ENCODE measurements around the gene TIMELESS.

Gene TIMELESS

GRCh38 chr12:56490360-56490759, 41.1 kb upstream of the TIMELESS start:
- no peak for DNase-seq
- Histone ChIP-seq H4K20me1 (ENCODE audit: insufficient read depth, low read length) (no peaks in the 10 kb centered on the region), H3K9ac (ENCODE audit: low read length) (no peak overlapping the region), H3K4me3 (ENCODE audit: low read length) (no peak overlapping the region), H3K36me3 (replicated peaks; ENCODE audit: insufficient read depth, low read length) (no peaks in the 10 kb centered on the region), H3K4me2 (ENCODE audit: low read depth, low read length) (no peak overlapping the region), H3K9me3 (replicated peaks; ENCODE audit: insufficient read depth, low read length) (no peaks in the 10 kb centered on the region), H3K9me2 (replicated peaks; ENCODE audit: insufficient read depth, low read length) (no peaks in the 10 kb centered on the region), H3K79me2 (ENCODE audit: low read length) (no peaks in the 10 kb centered on the region), H3K27ac (ENCODE audit: low read length) (no peak overlapping the region), H3K4me1 (ENCODE audit: low read length) (peaks cover 6% of the 10 kb centered on the region; the same call in 1 of the 2 replicates), H3F3A (ENCODE audit: insufficient read depth, low read length) (no peaks in the 10 kb centered on the region), H2AFZ (ENCODE audit: low read length) (no peak overlapping the region), H3K27me3 (replicated peaks; ENCODE audit: insufficient read depth, low read length) (no peaks in the 10 kb centered on the region)
- no peak for TF ChIP-seq EZH2 (optimal IDR thresholded peaks at IDR 0.05; ENCODE audit: low read depth, low read length)
- TF ChIP-seq, protein P1, sequence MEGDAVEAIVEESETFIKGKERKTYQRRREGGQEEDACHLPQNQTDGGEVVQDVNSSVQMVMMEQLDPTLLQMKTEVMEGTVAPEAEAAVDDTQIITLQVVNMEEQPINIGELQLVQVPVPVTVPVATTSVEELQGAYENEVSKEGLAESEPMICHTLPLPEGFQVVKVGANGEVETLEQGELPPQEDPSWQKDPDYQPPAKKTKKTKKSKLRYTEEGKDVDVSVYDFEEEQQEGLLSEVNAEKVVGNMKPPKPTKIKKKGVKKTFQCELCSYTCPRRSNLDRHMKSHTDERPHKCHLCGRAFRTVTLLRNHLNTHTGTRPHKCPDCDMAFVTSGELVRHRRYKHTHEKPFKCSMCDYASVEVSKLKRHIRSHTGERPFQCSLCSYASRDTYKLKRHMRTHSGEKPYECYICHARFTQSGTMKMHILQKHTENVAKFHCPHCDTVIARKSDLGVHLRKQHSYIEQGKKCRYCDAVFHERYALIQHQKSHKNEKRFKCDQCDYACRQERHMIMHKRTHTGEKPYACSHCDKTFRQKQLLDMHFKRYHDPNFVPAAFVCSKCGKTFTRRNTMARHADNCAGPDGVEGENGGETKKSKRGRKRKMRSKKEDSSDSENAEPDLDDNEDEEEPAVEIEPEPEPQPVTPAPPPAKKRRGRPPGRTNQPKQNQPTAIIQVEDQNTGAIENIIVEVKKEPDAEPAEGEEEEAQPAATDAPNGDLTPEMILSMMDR (IDR thresholded peaks at IDR 0.05; ENCODE audit: low read length), result no peak
- no peak for TF ChIP-seq EZH2phosphoT487 (IDR thresholded peaks at IDR 0.05; ENCODE audit: low read length)

DNA sequence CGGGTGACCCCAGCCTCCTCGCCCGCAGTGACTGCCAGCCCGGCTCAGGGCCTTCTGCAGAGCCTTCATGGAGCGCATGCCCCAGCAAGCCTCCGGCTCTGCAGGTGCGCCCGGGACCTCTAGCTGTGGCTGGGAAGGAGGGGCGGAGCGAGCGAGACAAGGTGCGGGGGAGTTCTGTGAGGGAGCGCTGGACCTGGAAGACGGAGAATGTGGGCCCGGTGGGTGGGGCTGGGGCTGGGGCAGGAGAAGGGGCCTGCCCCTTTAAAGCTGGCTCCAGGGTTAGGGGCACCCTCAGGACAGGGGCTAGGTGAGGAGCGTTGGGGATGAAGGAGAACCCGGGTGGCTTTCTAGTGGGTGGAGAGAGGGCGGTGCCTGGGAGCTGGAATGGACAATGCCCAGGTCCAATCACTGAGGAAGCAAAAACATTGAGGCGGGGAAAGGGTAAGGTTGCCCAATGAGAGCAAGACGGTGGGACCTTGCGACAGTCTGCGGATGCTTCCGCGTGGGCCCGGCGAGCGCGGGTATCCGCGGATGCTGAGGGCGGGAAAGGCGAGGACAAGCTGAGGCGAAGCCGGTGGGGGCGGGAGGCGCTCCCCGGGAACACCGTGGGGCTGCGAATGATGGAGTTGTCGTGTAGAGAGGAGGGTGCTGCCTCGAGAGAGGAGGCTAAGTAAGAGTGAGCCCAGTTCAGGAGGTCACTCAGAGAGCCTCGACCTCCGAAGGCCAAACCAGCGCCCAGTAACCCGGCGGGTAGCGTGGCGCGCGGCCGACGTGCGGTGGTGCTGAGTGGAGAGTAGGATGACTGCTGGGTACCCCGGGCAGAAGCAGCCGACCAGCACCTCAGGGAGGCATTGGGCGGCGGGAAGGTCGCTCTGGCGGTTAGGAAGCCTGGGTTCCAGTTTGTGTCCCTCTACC, 39.1 kb upstream of the TIMELESS start, which contains the start of gene GLS2:
GLS2 (minus strand) TSS at position 121 of the 915 bp plus-strand sequence; CDS start at position 78, 43 bp downstream.
- H3K36me3 ChIP-seq (replicated peaks; ENCODE audit: insufficient read depth, low read length), result no peaks in the 10 kb centered on the region
- peak within 1 kb of the TSS; percentile 98 for H3K4me2 ChIP-seq (ENCODE audit: low read depth, low read length)
- H3K27ac ChIP-seq (ENCODE audit: low read length), result no peak within 1 kb of the TSS
- no peaks in the 10 kb centered on the region for H3F3A ChIP-seq (ENCODE audit: insufficient read depth, low read length)
- no peaks in the 10 kb centered on the region for H4K20me1 ChIP-seq (ENCODE audit: insufficient read depth, low read length)
- no peaks in the 10 kb centered on the region for H3K9me3 ChIP-seq (replicated peaks; ENCODE audit: insufficient read depth, low read length)
- peak within 1 kb of the TSS; percentile 77 for H3K4me3 ChIP-seq (ENCODE audit: low read length)
- H3K27me3 ChIP-seq (replicated peaks; ENCODE audit: insufficient read depth, low read length), result no peaks in the 10 kb centered on the region
- peaks cover 6% of the 10 kb centered on the region; the same call in 1 of the 2 replicates for H3K4me1 ChIP-seq (ENCODE audit: low read length)
- peak; percentile 80 for DNase-seq
- H3K9me2 ChIP-seq (replicated peaks; ENCODE audit: insufficient read depth, low read length), result no peaks in the 10 kb centered on the region
- H3K9ac ChIP-seq (ENCODE audit: low read length), result peak within 1 kb of the TSS; percentile 49; the same call in 1 of the 2 replicates
- TF ChIP-seq EZH2phosphoT487 (IDR thresholded peaks at IDR 0.05; ENCODE audit: low read length) (no peak), EZH2 (optimal IDR thresholded peaks at IDR 0.05; ENCODE audit: low read depth, low read length) (no peak)
- TF ChIP-seq, protein P1 (IDR thresholded peaks at IDR 0.05; ENCODE audit: low read length), result no peak
- H3K79me2 ChIP-seq (ENCODE audit: low read length), result no peaks in the 10 kb centered on the region
- H2AFZ ChIP-seq (ENCODE audit: low read length), result peak within 1 kb of the TSS; percentile 87

DNA sequence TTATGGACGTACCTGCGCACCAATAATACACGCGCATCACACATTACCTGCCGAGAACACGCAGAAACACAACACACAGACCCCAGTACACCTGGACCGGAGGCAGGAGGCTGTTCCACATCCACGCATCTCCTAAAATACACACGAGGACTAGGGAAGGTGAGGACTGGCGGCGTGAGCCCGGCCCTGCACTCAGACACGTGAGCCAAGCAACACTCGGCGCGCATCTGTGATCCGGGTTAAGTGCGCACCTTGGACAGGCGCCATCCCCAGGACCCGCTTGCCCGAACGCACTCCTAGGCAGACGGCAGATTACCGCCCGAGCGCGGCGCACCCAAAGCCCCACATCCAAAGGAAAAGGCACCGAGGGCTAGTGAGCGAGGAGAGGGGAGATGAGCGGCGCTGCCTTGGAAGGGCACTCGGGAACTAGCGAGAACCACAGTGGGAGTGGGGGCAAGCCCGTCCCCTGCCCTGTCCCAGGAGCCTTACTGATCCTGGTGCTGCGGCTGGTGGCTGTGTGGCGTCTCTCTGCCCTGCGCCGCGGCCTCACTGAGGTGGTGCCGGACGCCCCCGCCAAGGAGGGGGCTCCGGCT, 38.3 kb upstream of the TIMELESS start:
- H3K9ac ChIP-seq (ENCODE audit: low read length), result peak overlapping the region; percentile 49; the same call in 1 of the 2 replicates
- H3K27ac ChIP-seq (ENCODE audit: low read length), result no peak overlapping the region

More for the DNA sequence above, 38.3 kb upstream of the TIMELESS start:
- H3K4me3 ChIP-seq (ENCODE audit: low read length), result peak overlapping the region; percentile 77
- H3K4me1 ChIP-seq (ENCODE audit: low read length), result peaks cover 6% of the 10 kb centered on the region; the same call in 1 of the 2 replicates
- peak overlapping the region; percentile 87 for H2AFZ ChIP-seq (ENCODE audit: low read length)
- H3K4me2 ChIP-seq (ENCODE audit: low read depth, low read length), result peak overlapping the region; percentile 98
- H3K79me2 ChIP-seq (ENCODE audit: low read length), result no peaks in the 10 kb centered on the region
- peak; percentile 39 for DNase-seq
- H4K20me1 ChIP-seq (ENCODE audit: insufficient read depth, low read length), result no peaks in the 10 kb centered on the region
- no peaks in the 10 kb centered on the region for H3K36me3 ChIP-seq (replicated peaks; ENCODE audit: insufficient read depth, low read length)
- no peaks in the 10 kb centered on the region for H3K27me3 ChIP-seq (replicated peaks; ENCODE audit: insufficient read depth, low read length)
- H3F3A ChIP-seq (ENCODE audit: insufficient read depth, low read length), result no peaks in the 10 kb centered on the region
- H3K9me3 ChIP-seq (replicated peaks; ENCODE audit: insufficient read depth, low read length), result no peaks in the 10 kb centered on the region
- TF ChIP-seq EZH2phosphoT487 (IDR thresholded peaks at IDR 0.05; ENCODE audit: low read length) (no peak), EZH2 (optimal IDR thresholded peaks at IDR 0.05; ENCODE audit: low read depth, low read length) (no peak)
- TF ChIP-seq, protein P1 (IDR thresholded peaks at IDR 0.05; ENCODE audit: low read length), result no peak
- no peaks in the 10 kb centered on the region for H3K9me2 ChIP-seq (replicated peaks; ENCODE audit: insufficient read depth, low read length)
